ENCODE measurements around the gene RERE. TPM values are rescaled to one million over a fixed set of nuclear protein-coding genes. Genes with fewer than 3 reads are reported as not detected.
A peak's percentile ranks its signal among the peaks of the same experiment; 100 is the strongest.
"Not testable (repeated sequence)": the region's sequence is repeated elsewhere in the genome, so short reads cannot be mapped to it uniquely, and the experiment has no call there.

RERE gene
- total RNA-seq, 2 donors from 2014 or later: 102 to 108 TPM

DNA sequence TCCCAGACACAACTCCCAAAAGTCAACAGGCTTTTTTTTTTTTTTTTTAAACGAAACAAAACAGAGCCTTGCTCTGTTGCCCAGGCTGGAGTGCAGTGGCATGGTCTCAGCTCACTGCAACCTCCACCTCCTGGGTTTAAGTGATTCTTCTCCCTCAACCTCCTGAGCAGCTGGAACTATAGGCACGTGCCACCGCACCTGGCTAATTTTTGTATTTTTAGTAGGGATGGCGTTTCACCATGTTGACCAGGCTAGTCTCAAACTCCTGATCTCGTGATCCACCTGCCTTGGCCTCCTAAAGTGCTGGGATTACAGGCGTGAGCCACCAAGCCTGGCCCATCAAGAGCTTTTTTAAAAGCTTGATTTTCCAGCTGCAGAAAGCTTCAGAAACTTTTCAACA lies 437.1 kb downstream of the RERE start:
- ATAC-seq; H3K9me3 ChIP-seq (ENCODE audit: control insufficient read depth, low read length, poor library complexity, severe bottlenecking); H3K4me3 Mint-ChIP-seq; DNase-seq; H3K27me3 Mint-ChIP-seq; H3K36me3 Mint-ChIP-seq (ENCODE audit: low read depth): not testable (repeated sequence)
- Mint-ChIP-seq H3K27ac (peak overlapping the region; percentile 89), H3K4me1 (peaks cover 58% of the 10 kb centered on the region)

DNA sequence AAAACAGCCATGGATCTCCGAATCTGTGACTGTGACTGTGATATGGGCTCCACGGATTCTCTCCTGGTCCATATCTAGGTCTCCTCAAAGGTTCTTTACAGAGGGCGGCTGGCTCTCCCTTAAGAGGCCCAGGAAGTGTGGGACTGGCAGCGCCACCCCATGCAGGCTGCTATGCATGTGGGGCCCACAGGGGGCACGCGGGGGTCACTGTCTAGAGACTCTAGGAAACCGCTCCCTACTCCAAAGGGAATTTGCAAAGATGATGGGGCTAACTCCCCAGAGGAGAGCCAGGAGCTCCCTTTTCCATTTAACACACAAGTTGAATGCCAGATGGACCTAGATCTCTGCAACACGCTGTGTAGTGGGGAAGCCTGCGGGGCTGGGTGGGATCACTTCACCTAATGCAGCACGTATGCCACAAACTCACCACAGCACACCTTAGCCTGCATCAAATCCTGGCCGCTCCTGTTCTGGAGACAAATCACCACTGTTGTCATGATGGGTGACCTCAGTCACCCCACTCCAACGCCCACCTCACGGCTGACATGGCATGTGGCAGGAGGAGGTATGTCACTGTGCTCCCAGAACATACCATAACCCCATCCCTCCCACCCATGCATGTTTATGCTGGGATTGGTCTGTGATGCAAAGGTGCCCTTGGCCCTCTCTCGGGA lies 437.8 kb downstream of the RERE start:
- H3K27ac Mint-ChIP-seq: peak overlapping the region; percentile 89
- peaks cover 3% of the 10 kb centered on the region for H3K36me3 Mint-ChIP-seq (ENCODE audit: low read depth)
- DNase-seq (no peak), ATAC-seq (no peak)
- H3K4me1 Mint-ChIP-seq: peaks cover 57% of the 10 kb centered on the region
- H3K27me3 Mint-ChIP-seq: no peaks in the 10 kb centered on the region
- H3K9me3 ChIP-seq (ENCODE audit: control insufficient read depth, low read length, poor library complexity, severe bottlenecking): no peaks in the 10 kb centered on the region
- H3K4me3 Mint-ChIP-seq: no peak overlapping the region

DNA sequence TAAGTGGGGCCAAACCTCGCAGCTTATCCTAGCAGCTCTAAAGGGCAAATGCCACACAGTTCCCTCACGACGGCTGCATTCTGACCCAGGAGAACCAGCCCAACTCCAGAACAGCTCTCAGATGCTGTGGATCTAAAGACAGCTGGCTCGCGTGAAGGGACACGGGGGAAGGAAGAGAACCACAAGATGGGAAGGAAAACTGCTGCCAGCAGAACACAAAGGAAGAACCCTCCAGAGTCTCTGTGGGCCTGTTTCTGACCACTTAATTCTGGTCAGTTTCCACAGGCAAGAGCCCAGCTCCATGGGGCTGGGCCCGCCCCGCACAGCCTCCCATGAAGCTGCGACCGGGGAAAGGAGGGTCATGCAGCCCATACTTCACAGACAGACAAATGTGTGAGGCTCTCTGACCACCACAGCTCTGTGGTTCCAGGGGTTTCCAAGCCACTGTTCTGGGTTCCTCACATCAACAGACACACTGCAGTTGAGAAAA lies 438.4 kb downstream of the RERE start:
- no peak for DNase-seq
- Mint-ChIP-seq H3K27ac (peak overlapping the region; percentile 86), H3K36me3 (ENCODE audit: low read depth) (peaks cover 3% of the 10 kb centered on the region), H3K27me3 (no peaks in the 10 kb centered on the region), H3K4me3 (peak overlapping the region; percentile 63), H3K4me1 (peaks cover 56% of the 10 kb centered on the region)
- no peak for ATAC-seq
- H3K9me3 ChIP-seq (ENCODE audit: control insufficient read depth, low read length, poor library complexity, severe bottlenecking): no peaks in the 10 kb centered on the region

DNA sequence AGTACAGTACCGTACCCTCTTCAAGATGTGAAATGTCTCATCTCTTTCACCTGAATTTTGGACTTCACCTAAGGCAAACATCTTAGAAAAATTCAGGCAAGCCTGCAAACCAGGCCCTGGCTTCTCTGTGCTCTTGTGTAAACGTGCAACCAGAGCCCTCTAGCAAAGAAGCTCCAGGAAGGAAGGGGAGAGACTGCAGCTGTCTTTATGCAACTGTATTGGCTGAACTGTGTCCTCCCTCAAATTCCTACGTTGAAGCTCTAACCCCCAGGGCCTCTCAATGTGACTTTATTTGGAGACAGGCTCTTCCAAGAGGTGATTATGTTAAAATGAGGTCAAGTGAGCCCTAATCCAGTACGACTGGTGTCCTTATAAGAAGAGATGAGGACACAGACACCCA lies 439.3 kb downstream of the RERE start:
- no peaks in the 10 kb centered on the region for H3K9me3 ChIP-seq (ENCODE audit: control insufficient read depth, low read length, poor library complexity, severe bottlenecking)
- ATAC-seq (no peak), DNase-seq (no peak)
- H3K27me3 Mint-ChIP-seq: no peaks in the 10 kb centered on the region
- H3K36me3 Mint-ChIP-seq (ENCODE audit: low read depth): peaks cover 3% of the 10 kb centered on the region
- peak overlapping the region; percentile 86 for H3K27ac Mint-ChIP-seq
- H3K4me3 Mint-ChIP-seq: peak overlapping the region; percentile 19
- peaks cover 56% of the 10 kb centered on the region for H3K4me1 Mint-ChIP-seq

DNA sequence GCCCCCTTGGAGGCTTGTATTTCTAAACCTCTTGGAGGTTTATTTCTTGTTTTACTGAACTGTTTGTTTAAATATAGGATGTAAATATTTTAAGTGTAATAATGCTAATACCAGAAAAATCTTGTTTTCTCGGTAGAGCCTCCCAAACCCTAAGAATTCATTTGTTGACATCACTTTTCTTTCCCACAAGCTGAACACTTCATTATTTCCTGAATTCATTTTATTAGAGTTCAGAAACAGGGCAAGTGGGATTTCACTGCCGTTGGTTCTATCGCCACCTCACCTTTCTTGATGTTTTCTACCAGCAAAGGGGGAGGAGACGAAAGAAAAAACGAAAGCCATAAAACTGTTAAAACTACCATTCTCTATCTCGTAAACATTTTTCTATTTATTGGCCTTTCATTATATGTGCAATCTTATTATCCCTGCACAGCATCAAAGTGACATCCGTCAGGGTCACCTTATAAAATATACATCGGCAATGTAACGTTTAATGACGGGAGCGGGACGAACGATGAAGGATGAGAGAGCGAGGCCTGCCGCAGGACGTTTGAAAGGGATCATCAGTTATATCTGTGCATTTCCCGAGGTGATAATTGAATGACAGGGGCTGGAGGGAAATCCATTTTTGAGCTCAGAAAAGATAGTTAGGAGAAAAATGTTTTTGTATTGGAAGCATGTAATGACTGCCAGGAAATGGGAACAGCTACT lies 440.0 kb downstream of the RERE start:
- no peak for DNase-seq
- Mint-ChIP-seq H3K27me3 (no peaks in the 10 kb centered on the region), H3K4me3 (no peak overlapping the region), H3K4me1 (peaks cover 54% of the 10 kb centered on the region), H3K27ac (peak overlapping the region; percentile 86), H3K36me3 (ENCODE audit: low read depth) (peaks cover 3% of the 10 kb centered on the region)
- ATAC-seq: no peak
- H3K9me3 ChIP-seq (ENCODE audit: control insufficient read depth, low read length, poor library complexity, severe bottlenecking): no peaks in the 10 kb centered on the region

DNA sequence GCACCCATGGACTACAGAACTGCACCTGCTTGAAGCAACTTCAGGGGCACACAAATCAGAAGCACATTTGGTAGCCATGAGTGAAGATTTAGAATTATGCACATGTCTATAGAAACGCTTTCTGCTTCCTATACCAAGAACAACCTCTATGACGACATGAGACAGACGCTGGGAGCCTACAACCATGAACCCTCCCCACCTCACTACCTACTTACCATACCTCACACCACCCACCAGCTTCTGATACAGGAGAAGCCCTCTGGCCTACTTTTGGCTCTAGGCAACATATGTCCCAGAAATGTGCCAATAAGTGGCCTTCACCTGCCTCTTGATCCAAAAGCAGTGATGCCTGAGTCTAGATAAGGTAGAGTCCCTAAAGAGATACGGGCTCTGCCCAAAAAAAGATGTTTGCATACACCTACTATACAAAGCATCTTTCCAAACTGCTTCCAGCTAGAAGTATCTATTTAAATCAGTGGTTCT lies 441.0 kb downstream of the RERE start:
- H3K27me3 Mint-ChIP-seq: no peaks in the 10 kb centered on the region
- no peaks in the 10 kb centered on the region for H3K9me3 ChIP-seq (ENCODE audit: control insufficient read depth, low read length, poor library complexity, severe bottlenecking)
- no peak for DNase-seq
- H3K4me1 Mint-ChIP-seq: peaks cover 54% of the 10 kb centered on the region
- H3K36me3 Mint-ChIP-seq (ENCODE audit: low read depth): peaks cover 3% of the 10 kb centered on the region
- peak; percentile 62 for ATAC-seq
- H3K27ac Mint-ChIP-seq: peak overlapping the region; percentile 90
- no peak overlapping the region for H3K4me3 Mint-ChIP-seq

DNA sequence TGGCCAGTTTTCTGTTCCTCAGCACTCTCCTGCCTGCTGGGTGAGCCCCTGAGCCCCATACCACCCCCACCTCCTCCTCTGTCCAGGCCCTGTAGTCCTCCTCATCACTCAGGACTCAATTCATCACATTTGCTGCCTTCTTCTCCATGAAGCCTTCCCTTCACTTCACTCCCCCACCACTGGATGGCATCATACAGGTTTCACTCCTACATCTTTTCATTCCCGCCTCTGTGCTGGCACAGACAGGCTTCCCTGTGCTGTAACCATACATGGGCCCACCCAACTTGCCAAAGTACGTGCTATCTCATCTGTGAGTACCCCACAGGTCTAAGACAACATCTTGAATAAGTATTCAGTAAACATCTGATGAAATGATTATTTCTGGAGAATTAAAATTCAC lies 442.6 kb downstream of the RERE start:
- H3K27ac Mint-ChIP-seq: peak overlapping the region; percentile 90
- H3K4me1 Mint-ChIP-seq: peaks cover 59% of the 10 kb centered on the region
- H3K27me3 Mint-ChIP-seq: no peaks in the 10 kb centered on the region
- no peaks in the 10 kb centered on the region for H3K9me3 ChIP-seq (ENCODE audit: control insufficient read depth, low read length, poor library complexity, severe bottlenecking)
- DNase-seq (no peak), ATAC-seq (peak; percentile 51)
- H3K36me3 Mint-ChIP-seq (ENCODE audit: low read depth): peaks cover 3% of the 10 kb centered on the region
- H3K4me3 Mint-ChIP-seq: peak overlapping the region; percentile 85

DNA sequence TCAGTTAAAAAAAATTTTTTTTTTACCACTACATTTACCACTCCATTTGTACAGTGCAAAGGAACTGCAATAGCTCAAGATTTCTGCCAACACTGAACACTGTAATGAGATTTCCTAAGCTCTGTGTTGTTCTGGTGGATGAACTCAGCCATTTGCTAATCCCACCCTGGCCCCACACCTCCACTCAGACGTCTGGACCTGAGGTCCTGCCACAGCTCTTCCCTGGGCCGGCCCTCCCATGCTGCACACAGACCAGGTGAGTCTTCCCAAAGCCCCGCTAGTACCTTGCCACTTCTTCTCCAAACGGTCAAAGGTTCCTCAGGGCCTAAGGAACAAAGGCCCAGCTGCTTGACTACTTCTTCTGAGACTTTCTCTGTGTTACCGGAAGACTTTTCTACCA lies 443.1 kb downstream of the RERE start:
- H3K4me1 Mint-ChIP-seq: peaks cover 56% of the 10 kb centered on the region
- DNase-seq (no peak), ATAC-seq (no peak)
- peak overlapping the region; percentile 90 for H3K27ac Mint-ChIP-seq
- H3K4me3 Mint-ChIP-seq: peak overlapping the region; percentile 85
- peaks cover 3% of the 10 kb centered on the region for H3K36me3 Mint-ChIP-seq (ENCODE audit: low read depth)
- no peaks in the 10 kb centered on the region for H3K9me3 ChIP-seq (ENCODE audit: control insufficient read depth, low read length, poor library complexity, severe bottlenecking)
- no peaks in the 10 kb centered on the region for H3K27me3 Mint-ChIP-seq

DNA sequence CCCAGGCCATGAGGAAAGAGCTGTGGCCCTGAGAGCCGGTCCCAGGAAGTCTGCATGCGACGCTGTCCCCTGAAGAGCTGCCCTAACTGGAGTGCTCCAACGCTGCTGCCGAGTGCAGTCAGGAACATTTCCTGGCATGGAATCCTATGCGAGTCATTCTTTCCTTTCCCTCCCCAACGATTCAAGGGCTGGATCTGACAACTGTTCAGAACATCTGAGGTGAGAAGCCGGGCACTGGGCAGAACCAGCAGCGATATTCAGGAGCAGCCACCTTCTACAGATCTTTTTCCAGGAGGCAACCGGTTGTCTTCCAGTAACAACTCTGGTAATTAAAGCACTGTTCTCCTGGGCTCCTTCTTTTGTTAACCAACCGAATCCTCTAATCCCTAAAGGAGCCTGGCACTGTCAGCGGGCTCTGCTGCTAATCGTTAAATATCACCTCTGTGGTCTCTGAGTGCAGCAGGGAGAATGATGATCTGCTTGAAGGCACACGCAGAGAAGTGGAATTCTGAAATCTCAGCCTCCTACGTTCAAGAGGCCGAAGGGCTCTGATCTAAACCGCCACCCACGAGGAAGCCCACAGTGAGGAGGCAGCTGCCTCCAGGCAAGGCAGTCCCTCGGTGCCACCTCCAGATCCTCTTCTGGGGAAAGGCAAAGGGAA lies 443.7 kb downstream of the RERE start:
- Mint-ChIP-seq H3K4me3 (no peak overlapping the region), H3K27ac (peak overlapping the region; percentile 90), H3K36me3 (ENCODE audit: low read depth) (peaks cover 3% of the 10 kb centered on the region), H3K4me1 (peaks cover 53% of the 10 kb centered on the region), H3K27me3 (no peaks in the 10 kb centered on the region)
- ATAC-seq (no peak), DNase-seq (no peak)
- H3K9me3 ChIP-seq (ENCODE audit: control insufficient read depth, low read length, poor library complexity, severe bottlenecking): no peaks in the 10 kb centered on the region

DNA sequence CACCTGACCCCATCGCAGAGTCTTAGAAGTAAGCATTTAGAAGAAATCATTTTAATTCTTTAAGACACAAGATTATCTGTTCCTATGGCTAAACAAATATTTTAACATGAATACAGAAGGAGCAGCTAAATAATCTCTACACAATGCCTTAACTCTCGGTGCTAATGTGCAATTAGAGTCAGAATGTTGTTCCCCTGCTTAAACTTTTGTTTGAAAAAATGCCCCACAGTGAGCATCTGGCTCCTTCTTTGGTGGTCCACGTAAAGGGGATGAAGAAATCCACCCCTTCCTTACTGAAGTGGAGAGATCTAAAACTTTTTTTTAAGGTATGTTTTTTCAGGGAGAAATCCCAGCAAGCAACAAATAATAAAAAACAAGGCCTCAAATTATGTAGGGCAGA lies 444.3 kb downstream of the RERE start:
- Mint-ChIP-seq H3K4me3 (no peak overlapping the region), H3K4me1 (peaks cover 47% of the 10 kb centered on the region), H3K27me3 (no peaks in the 10 kb centered on the region), H3K36me3 (ENCODE audit: low read depth) (peaks cover 3% of the 10 kb centered on the region), H3K27ac (peak overlapping the region; percentile 90)
- DNase-seq (no peak), ATAC-seq (no peak)
- no peaks in the 10 kb centered on the region for H3K9me3 ChIP-seq (ENCODE audit: control insufficient read depth, low read length, poor library complexity, severe bottlenecking)

DNA sequence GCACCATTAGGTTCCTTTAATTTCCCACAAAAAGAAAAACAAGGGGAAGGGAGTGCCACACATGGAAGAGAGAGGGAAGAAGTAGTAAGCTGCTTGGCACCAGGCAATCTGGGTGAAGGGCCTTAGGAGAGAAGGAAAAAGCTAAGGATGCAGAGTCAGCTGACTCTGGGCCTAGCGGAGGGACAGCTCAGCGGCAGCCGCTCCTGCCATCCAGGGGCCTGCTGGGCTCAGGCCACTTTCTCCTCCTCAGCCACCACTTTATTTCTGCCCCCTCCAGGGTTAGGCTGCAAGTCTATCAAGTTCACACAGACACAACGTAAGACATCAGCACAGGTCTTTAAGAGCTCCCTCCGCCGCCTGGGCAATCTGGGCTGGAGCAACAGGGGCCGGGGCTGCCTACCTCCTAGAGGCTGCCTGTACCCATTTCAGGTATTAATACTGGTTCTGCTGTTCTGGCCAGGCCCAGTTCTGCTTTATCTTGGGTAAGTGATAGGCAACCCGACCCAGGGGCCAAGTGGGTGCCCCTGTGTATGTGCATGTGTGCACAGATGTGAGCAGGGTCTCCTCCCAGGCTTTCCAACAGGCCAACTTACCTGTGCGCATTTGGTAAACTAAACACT lies 446.0 kb downstream of the RERE start:
- Mint-ChIP-seq H3K4me1 (peaks cover 47% of the 10 kb centered on the region), H3K27me3 (no peaks in the 10 kb centered on the region), H3K36me3 (ENCODE audit: low read depth) (peaks cover 3% of the 10 kb centered on the region), H3K27ac (peak overlapping the region; percentile 89), H3K4me3 (no peak overlapping the region)
- H3K9me3 ChIP-seq (ENCODE audit: control insufficient read depth, low read length, poor library complexity, severe bottlenecking): no peaks in the 10 kb centered on the region
- DNase-seq (no peak), ATAC-seq (no peak)

DNA sequence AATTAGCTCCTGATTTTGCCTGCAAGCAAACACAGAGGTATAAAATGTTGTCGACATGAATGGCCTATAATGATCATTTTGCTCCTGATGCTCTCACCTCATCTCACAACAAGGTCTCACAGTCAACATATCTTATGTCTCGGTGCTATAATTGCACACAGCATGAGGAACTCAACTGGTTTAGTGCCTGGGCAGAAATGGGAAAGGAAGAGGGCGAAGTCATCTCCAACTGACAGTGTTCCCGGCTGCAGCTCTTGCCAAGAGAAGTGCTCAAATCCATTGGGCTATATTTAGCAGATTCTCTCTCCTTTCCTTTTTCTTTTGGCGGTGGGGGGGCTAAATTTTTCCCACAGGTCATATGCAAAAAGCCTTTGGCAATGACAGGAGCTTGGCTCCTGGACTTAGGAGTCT lies 446.5 kb downstream of the RERE start:
- Mint-ChIP-seq H3K4me3 (no peak overlapping the region), H3K27me3 (no peaks in the 10 kb centered on the region), H3K27ac (peak overlapping the region; percentile 89), H3K36me3 (ENCODE audit: low read depth) (peaks cover 3% of the 10 kb centered on the region), H3K4me1 (peaks cover 43% of the 10 kb centered on the region)
- ATAC-seq (no peak), DNase-seq (no peak)
- H3K9me3 ChIP-seq (ENCODE audit: control insufficient read depth, low read length, poor library complexity, severe bottlenecking): no peaks in the 10 kb centered on the region
